ENCODE measurements around the gene SLC6A4. TPM values are rescaled to one million over a fixed set of nuclear protein-coding genes. Genes with fewer than 3 reads are reported as not detected.

SLC6A4 gene
- total and polyA plus RNA-seq, 2 of the 8 experiments (the other 6 are each of a cell fraction or from before 2014, with no cell fraction given): 0.09 to 0.33 TPM

DNA sequence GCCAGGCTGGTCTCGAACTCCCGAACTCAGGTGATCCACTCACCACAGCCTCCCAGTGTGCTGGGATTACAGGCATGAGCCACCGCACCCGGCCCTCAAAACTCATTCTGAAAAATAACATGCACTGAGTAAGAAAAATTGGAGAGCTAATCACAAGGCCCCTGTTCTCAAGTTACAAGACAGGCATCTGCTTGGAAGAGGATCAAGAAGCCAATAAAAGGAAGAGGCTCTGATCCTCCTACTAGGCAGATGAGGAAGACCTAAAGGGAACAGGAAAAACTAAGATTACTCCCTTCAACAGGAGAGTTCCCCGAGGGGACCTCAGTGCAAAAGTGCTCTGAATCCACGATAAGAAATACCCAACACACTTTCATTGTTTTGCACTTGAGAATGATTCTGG is 37.9 kb upstream of the SLC6A4 start:
- ChIA-PET POLR2A (ENCODE audit: partially characterized antibody) (no interaction called here), CTCF (ENCODE audit: partially characterized antibody) (interaction anchor here (0.9 to 1.6 kb wide), 4 partner anchors 9 to 169 kb away, joined by 3 to 5 read pairs (median 4); no protein-coding TSS in a partner anchor)
- Histone ChIP-seq H4K8ac (ENCODE audit: extremely low read depth, insufficient read depth, low read length) (no peak overlapping the region), H3K36me3 (ENCODE audit: control insufficient read depth in 2 of 4, insufficient read depth in 4 of 4, low read length in 3 of 4) (peaks cover 6 to 48% (median 21%) of the 10 kb centered on the region in 4 experiments; a peak in 5 of 8 replicates), H2BK15ac (ENCODE audit: low read length) (no peak overlapping the region), H3K23me2 (ENCODE audit: low read depth, low read length) (no peaks in the 10 kb centered on the region), H4K5ac (ENCODE audit: insufficient read length, low read depth, low read length) (no peak overlapping the region), H4K91ac (replicated peaks; ENCODE audit: insufficient read length, low read length) (no peak overlapping the region), H3K27me3 (replicated peaks in 1 of 4; ENCODE audit: control insufficient read depth in 3 of 4, extremely low read depth in 1 of 4, insufficient read depth in 3 of 4, low read length in 3 of 4) (no peaks in the 10 kb centered on the region), H3K79me2 (ENCODE audit: control insufficient read depth in 1 of 2, insufficient read depth in 2 of 2, low read length in 2 of 2) (no peaks in the 10 kb centered on the region), H2BK5ac (ENCODE audit: low read depth, low read length) (no peak overlapping the region), H3K14ac (ENCODE audit: insufficient read length) (no peak overlapping the region), H3K4me1 (replicated peaks in 1 of 4; ENCODE audit: control insufficient read depth in 3 of 4, insufficient read depth in 4 of 4, low read length in 3 of 4) (no peaks in the 10 kb centered on the region), H2AK5ac (ENCODE audit: low read depth, low read length) (no peak overlapping the region), H4K20me1 (replicated peaks in 1 of 2; ENCODE audit: control insufficient read depth in 1 of 2, insufficient read depth in 2 of 2, low read length in 2 of 2) (peaks cover 0 to 1% of the 10 kb centered on the region in 2 experiments), H3K56ac (replicated peaks; ENCODE audit: insufficient read length, low read depth, low read length) (no peak overlapping the region), H3K23ac (ENCODE audit: insufficient read length) (no peak overlapping the region), H3K9ac (replicated peaks in 1 of 4; ENCODE audit: extremely low read depth in 1 of 4, low read depth in 3 of 4, low read length in 3 of 4) (no peak overlapping the region), H3K9me3 (ENCODE audit: insufficient read depth in 2 of 2, low read depth in 1 of 2, low read length in 1 of 2) (no peaks in the 10 kb centered on the region), H3K79me1 (ENCODE audit: low read depth, low read length) (no peaks in the 10 kb centered on the region), H3K27ac (ENCODE audit: low read depth, low read length) (no peak overlapping the region), H3K18ac (ENCODE audit: extremely low read depth, low read length) (no peak overlapping the region), H2BK12ac (ENCODE audit: low read depth, low read length) (no peak overlapping the region), H3K4ac (replicated peaks; ENCODE audit: insufficient read length, low read depth, low read length) (no peak overlapping the region), H2BK120ac (replicated peaks; ENCODE audit: low read depth, low read length) (no peak overlapping the region), H2AFZ (ENCODE audit: low read length) (no peak overlapping the region), H2BK20ac (ENCODE audit: low read length) (no peak overlapping the region), H3K4me3 (ENCODE audit: extremely low read depth in 1 of 4, insufficient read depth in 2 of 4, low read depth in 3 of 4, low read length in 4 of 4) (no peak overlapping the region), H3K4me2 (ENCODE audit: insufficient read depth in 1 of 2, low read depth in 2 of 2, low read length in 2 of 2) (no peak overlapping the region)
- 94% methylated on average over 6 of the region's 6 CpGs; no CpG with 5 or more reads in 1 of the 2 experiments for WGBS, 2 experiments (ENCODE audit: extremely low coverage in 1 of 2, insufficient coverage in 1 of 2, insufficient read length in 1 of 2, insufficient replicate concordance in 2 of 2, low coverage in 1 of 2, low lambda C conversion rate in 2 of 2, missing lambda C conversion rate in 1 of 2)
- DNase-seq (ENCODE audit: low read depth in 1 of 2, low spot score in 2 of 2) (no peak), FAIRE-seq (no peak)
- TF ChIP-seq, protein P1, sequence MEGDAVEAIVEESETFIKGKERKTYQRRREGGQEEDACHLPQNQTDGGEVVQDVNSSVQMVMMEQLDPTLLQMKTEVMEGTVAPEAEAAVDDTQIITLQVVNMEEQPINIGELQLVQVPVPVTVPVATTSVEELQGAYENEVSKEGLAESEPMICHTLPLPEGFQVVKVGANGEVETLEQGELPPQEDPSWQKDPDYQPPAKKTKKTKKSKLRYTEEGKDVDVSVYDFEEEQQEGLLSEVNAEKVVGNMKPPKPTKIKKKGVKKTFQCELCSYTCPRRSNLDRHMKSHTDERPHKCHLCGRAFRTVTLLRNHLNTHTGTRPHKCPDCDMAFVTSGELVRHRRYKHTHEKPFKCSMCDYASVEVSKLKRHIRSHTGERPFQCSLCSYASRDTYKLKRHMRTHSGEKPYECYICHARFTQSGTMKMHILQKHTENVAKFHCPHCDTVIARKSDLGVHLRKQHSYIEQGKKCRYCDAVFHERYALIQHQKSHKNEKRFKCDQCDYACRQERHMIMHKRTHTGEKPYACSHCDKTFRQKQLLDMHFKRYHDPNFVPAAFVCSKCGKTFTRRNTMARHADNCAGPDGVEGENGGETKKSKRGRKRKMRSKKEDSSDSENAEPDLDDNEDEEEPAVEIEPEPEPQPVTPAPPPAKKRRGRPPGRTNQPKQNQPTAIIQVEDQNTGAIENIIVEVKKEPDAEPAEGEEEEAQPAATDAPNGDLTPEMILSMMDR (IDR thresholded peaks at IDR 0.05; ENCODE audit: control extremely low read depth in 1 of 3, insufficient read depth in 1 of 3, low read depth in 1 of 3, low read length in 3 of 3): no peak
- TF ChIP-seq HDAC2 (IDR thresholded peaks at IDR 0.05; ENCODE audit: borderline replicate concordance in 1 of 2, low read depth in 2 of 2, low read length in 2 of 2): no peak
- TF ChIP-seq PHF8 (conservative IDR thresholded peaks at IDR 0.05; ENCODE audit: low read depth, low read length): no peak
- no peak for TF ChIP-seq SUZ12 (IDR thresholded peaks at IDR 0.05; ENCODE audit: low read length)
- no peak for TF ChIP-seq RXRA (IDR thresholded peaks at IDR 0.05; ENCODE audit: insufficient read depth, low read depth, low read length)

Measured in H1 (cell line).